Sigmoid colon (tissue), 4 donors: ENCODE data around the gene DEGS1.

ENCODE experiments used
- POLR2AphosphoS5 ChIP-seq, 4 donors: sonication (generic); formaldehyde crosslinking; IDR thresholded peaks; one replicate each; pipeline ENCODE4 v1.6.1; 2017; ENCODE audit warnings: antibody characterized with exemption in 4 of 4
- TF ChIP-seq, protein P1 (sequence below), 4 experiments: fragments of 450-650 bp in 3 of 4; fragments of 200-600 bp in 1 of 4; IDR thresholded peaks; one replicate each; pipeline ENCODE4 v1.5.1; 2016 to 2019; ENCODE audit warnings: antibody characterized with exemption in 4 of 4, mild to moderate bottlenecking in 3 of 4, moderate library complexity in 2 of 4

DNA sequence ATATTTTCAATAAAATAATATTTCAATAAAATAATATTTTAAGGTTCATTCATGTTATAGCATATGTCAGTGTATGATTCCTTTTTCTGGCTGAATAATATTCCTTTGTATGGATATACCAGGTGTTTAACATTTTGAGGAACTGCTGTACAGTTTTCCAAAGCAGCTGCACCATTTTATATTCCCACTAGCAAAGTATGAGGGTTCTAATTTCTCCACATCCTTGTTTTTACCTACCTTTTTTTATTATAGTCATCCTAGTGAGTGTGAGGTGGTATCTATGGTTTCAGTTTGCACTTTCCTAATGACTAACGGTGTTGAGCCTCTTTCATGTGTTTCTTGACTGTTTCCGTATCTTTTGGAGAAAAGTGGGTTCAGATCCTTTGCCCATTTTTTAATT is 5.2 kb downstream of the DEGS1 start:
- TF ChIP-seq POLR2AphosphoS5 (IDR thresholded peaks at IDR 0.05), result no peak
- TF ChIP-seq, protein P1, sequence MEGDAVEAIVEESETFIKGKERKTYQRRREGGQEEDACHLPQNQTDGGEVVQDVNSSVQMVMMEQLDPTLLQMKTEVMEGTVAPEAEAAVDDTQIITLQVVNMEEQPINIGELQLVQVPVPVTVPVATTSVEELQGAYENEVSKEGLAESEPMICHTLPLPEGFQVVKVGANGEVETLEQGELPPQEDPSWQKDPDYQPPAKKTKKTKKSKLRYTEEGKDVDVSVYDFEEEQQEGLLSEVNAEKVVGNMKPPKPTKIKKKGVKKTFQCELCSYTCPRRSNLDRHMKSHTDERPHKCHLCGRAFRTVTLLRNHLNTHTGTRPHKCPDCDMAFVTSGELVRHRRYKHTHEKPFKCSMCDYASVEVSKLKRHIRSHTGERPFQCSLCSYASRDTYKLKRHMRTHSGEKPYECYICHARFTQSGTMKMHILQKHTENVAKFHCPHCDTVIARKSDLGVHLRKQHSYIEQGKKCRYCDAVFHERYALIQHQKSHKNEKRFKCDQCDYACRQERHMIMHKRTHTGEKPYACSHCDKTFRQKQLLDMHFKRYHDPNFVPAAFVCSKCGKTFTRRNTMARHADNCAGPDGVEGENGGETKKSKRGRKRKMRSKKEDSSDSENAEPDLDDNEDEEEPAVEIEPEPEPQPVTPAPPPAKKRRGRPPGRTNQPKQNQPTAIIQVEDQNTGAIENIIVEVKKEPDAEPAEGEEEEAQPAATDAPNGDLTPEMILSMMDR (IDR thresholded peaks at IDR 0.05), result no peak
